Endometrial microvascular endothelial cells (primary cell): ENCODE measurements around the gene UGGT2. TPM values are rescaled to one million over a fixed set of nuclear protein-coding genes. Genes with fewer than 3 reads are reported as not detected.
"Not testable (repeated sequence)": the region's sequence is repeated elsewhere in the genome, so short reads cannot be mapped to it uniquely, and the experiment has no call there.

Source experiments
- in situ Hi-C: cut with HindIII; loops from 2 replicates; pipeline ENCODE4 v1.10.0; 2017; ENCODE audit warnings: low sequenced_read_pairs, low pct_unique_long_range_greater_than_20kb; ENCODE audit errors: inconsistent ontology term
- total RNA-seq: library from RNA; depleted of rRNA; stranded (reverse); fragments of >200 nt; gene quantifications from one replicate; pipeline ENCODE4 v1.2.3, GENCODE V29; 2015; ENCODE audit errors: inconsistent ontology term

Gene UGGT2
- total RNA-seq, 1 donor from 2014 or later: 12.8 TPM

DNA sequence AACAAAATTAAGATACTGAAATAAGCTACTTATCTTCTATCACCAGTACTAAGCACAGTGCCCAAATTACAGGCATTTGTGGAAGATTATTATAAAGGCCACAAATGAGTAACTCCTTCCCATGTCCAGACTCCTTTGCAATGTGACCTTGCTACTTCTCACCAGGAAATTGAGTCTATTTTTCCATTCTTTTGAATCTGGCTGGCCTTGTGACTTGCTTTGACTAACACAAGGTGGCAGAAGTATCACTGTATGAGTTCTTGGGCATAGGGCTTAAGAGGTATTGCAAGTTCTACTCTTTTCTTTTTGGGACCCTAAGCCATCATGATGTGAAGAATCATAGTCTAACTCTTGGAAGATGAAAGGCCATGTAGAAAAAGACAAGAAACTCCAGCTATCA is 49.9 kb downstream of the UGGT2 start:
- in situ Hi-C loops: no loop called here

DNA sequence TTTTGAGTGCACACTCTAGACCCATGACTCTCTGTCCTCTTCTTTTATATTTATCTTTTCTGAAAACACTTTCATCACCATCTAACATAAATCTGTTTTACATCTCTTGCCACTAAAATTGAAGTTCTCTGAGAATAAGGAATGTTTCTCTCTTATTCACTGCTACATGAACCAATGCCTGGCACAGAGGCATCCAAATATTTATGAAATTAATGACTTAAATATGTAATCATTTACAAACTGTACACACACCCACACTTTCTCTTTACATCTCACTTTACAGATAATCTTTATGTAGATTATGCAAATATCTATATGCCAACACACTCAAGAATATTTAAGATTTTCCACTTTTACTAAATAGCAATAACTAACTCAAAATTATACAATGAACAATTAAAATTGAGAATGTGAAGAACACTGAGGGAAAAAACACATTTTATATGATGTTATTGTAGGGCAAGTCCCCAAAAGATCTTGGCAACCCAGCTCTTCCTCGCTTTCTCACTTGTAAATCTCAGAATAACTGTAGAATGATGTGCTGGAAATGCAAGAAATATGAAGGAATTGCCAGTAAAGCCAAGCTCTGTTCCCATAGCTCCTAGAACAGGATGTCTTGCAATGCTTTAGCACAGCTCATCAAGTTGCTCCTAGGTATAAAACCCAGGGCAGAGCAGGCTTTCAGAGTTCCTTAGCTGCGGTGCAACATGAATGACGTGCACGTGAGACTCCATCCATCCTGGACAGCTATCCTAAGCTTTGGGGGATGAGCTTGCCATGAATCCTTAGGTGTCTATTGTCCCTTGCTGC is 50.7 kb downstream of the UGGT2 start:
- in situ Hi-C loops: no loop called here

DNA sequence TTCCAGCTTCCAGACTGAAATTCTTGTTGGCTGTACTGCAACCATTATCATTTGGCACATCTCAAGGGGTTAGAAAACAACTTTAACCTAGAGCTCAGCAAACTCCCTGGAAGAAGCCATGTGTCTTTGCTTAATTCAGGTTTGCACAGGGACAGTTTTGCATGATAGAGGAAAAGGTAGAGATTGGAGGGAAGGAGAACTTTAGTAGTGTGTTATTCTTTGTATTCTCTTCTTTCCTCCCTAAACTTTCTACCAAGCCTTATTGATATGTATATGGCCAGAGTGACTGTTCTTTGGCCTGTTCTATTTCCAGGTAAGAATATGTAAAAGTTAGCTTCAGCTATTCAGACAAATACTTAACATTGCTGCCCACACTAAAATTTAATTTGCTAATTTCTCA is 53.1 kb downstream of the UGGT2 start:
- in situ Hi-C loops: no loop called here

DNA sequence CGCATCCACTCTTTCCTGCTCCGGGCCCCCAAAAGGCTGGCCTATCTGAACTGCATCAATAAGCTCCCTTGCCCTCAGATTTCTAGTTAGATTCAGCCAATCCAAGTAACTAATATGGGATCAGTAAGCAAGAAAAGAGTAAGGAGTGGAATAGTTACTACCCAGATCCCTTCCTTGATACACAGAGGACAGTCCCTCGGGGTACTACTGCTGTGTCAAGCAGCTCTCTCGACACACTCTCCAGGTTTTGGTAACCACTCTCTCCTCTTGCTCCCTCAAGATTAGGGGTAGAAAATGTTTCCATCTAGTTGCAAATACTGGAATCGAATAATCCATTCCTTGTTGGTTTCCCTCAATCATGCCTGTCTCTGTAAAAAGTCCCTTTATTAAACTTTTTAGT is 65.4 kb downstream of the UGGT2 start:
- in situ Hi-C loops: no loop called here

DNA sequence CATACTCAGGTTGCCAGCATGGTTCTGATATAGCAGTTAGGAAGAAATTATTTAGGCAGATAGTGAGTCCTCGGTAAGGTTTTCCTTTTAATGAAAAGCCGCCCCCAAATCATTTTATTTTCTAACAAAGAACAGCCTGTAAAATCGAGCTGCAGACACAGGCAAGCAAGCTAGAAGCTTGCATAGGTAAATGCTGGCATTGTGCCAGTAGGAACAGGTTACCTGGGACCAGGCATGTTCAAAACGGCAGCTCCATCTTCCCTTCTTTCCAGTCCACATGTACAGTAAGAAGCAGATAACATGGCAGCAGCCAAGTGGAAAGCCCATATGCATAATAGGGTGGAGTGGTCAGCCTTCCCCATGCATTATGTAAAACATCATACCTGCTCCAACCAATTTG is 71.1 kb downstream of the UGGT2 start:
- in situ Hi-C loops: no loop called here

DNA sequence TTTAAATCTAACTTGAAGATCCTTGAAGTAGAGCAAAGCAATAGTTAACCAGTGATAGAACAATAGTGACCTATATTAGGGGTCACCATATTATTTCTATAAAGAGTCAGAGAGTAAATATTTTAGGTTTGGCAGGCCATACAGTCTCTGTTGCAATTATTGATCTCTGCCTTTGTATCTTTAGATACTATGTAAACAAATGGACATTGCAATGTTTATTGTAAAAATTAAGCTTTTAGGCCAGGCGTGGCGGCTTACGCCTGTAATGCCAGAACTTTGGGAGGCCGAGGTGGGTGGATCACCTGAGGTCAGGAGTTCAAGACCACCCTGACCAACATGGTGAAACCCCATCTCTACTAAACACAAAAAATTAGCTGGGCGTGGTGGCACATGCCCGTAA is 80.5 kb downstream of the UGGT2 start:
- in situ Hi-C loops: not testable (repeated sequence)

DNA sequence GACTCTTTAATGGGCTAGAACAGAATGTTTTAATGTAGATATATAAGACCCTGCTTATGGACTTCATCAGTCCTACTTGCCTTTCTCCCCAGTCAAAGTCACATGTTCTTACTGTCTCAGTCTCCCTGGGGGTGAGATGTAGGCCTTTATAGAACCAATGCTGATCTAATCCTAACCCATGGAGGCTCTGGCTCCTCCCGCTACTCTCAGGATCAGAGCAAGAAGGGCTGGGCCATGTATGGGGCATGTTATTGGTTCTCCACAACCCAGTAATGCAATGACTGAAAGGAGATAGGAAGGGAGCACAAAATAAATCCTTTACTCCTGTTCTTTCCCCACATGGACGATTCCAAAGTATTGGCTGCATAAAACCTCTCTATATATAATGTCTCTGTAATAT is 82.3 kb downstream of the UGGT2 start:
- in situ Hi-C loops: no loop called here

DNA sequence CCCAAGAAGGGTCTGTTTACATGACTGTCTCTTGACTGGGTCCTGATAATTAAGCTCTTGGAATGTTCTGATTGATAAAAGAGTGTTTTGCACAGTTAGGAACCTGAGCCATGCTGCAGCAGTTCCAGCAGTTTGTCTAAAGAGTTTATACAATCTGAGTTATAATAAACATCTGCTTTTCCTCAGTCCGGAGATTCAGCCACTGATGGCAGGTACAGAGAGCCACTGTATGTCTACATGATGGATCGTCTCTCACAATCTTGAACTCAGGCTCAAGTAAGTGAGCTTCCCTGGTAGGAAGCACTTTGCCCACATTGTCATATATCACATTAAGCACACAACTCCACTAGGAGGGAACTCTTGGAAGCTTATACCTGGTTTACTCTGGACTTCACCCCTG is 84.3 kb downstream of the UGGT2 start:
- in situ Hi-C loops: no loop called here

DNA sequence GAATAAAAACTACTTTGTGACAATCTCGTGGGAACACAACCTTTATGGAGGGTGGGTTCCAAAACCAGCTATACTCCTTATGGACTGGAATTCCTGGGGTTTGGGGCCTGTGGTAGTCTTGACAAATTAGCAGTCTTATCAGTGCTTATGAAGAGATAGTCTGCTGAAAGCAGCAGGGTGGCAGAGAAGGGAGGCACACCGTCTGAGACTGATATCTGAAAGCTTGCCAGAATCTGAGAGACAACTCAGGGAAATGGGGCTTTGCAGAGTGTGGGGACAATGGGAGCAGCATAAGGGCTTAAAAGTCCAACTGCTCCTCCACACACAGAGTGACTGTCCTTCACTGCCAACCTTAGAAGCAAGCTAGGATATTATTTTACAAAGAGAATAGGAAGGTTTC is 95.9 kb downstream of the UGGT2 start:
- in situ Hi-C loops: no loop called here

DNA sequence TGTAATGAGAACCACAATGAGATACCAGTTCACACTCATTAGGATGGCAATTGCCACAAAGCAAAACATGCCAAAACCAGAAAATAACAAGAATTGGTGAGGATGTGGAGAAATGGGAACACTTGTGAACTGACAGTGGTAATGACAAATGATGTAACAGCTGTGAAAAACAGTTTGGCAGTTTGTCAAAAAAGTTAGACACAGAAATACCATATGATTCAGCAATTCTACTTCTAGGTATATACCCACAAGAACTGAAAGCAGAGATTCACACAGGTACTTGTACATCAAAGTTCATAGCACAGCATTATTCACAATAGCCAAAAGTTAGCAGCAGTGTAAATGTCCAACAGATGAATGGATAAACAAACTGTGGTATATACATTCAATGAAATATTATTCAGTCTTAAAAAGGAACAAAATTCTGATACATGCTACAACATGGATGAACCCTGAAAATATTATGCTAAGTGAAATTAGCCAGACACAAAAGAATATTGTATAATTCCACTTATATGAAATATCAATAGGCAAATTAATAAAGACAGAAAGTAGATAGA is 96.5 kb downstream of the UGGT2 start:
- in situ Hi-C loops: no loop called here

DNA sequence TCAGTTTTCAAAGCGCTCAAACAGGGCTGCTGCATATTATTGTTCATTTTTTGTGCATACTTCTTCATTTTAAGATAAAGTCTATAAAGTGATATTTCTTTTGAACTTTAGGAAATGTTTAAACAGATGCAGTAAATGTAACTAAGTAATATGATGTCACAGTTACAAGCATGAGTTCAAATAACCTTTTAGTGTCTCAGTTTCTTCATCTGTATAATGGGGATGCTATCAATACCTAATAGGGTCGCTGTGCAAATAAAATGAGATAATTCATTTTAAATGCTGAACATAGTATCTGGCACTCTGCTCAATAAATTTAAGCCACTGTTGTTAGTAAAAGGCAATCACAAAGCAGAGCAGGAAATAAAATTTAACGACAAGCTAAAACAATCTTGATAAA is 97.5 kb downstream of the UGGT2 start:
- in situ Hi-C loops: no loop called here

DNA sequence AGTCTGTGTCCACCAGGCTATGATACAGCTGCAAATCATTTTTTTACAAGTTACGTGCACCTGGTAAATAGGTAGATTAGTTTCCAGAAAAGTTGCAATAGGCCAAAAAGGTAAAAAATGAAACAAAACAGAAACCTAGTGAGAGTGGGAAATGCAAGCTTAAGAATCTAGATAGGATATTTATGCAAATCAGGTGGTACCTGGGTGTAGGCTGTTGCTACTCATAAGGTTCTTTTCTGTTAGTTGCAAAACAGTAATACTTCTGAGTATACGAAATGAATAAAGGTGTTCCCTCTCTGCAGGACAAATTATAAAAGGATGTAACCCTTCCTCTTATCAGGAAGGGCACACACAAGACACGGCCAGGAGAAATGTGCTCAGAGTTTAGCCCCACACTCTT is 97.9 kb downstream of the UGGT2 start:
- in situ Hi-C loops: no loop called here

DNA sequence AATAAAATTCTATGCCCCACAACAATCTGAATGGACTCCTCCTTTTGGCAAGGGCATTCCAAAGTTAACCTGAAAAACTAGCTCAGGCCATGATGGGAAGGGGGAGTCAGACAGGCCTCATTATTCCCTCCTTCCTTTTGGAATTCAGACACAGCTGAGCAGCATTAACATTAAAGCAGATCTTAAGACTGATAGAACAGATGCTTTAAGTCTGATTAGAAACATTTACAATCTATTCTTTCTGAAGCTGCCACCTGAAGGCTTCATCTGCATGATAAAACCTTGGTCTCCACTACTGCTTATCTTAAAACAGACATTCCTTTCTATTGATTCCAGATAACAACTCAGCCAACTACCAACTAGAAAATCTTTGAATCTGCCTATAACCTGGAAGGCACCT is 98.9 kb downstream of the UGGT2 start:
- in situ Hi-C loops: no loop called here

DNA sequence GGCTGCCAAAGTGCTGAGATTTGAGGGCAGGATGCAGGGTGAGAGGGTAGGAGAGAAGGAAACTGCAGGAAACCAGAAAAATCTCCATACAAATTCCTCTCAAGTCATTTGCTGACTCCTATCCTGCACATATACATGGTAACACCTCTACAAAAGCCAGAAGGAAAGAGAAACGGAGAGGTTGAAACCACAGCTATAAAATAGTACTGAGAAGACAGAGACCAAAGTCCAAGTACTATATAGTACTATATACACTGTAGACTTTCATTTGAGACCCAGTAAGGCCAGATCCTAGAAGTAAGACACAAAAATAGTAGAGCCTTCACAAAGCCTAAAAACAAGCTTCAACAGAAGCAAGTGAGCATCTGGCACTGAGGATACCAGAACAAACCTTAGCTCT is 103.1 kb downstream of the UGGT2 start:
- in situ Hi-C loops: no loop called here

DNA sequence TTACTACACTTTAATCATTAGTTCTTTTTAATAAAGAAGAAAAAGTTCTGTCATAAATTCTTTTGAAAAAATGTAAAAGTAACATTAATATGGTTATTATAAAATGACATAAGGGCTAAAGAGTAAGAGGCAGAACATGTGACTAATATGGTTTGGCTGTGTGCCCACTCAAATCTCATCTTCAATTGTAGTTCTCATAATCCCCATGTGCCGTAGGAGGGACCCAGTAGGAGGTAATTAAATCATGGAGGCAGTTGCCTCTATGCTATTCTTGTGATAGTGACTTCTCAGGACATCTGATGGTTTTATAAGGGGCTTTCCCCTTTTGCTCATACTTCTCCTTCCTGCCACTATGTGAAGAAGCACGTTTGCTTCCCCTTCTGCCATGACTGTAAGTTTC is 104.5 kb downstream of the UGGT2 start:
- in situ Hi-C loops: no loop called here

DNA sequence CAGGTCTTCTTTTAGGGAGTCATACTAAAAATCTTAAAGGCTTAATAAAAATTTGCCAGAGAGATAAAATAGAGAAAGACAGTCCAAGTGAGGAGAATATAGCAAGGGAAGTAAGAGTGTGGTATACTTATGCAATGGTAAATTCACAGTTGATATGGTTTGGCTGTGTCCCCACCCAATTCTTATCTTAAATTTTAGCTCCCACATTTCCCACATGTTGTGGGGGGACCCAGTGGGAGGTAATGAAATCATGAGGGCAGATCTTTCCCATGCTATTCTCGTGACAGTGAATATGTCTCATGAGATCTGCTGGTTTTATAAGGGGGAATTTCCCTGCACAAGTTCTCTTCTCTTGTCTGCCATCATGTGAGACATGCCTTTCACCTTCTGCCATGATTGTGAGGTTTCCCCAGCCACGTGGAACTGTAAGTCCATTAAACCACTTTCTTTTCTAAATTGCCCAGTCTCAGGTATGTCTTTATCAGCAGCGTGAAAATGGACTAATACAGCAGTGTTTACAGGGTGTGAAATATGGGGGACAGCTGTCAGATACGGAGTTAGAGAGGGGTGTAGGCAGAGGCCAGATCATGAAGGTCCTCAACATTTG is 115.4 kb downstream of the UGGT2 start:
- in situ Hi-C loops: no loop called here

DNA sequence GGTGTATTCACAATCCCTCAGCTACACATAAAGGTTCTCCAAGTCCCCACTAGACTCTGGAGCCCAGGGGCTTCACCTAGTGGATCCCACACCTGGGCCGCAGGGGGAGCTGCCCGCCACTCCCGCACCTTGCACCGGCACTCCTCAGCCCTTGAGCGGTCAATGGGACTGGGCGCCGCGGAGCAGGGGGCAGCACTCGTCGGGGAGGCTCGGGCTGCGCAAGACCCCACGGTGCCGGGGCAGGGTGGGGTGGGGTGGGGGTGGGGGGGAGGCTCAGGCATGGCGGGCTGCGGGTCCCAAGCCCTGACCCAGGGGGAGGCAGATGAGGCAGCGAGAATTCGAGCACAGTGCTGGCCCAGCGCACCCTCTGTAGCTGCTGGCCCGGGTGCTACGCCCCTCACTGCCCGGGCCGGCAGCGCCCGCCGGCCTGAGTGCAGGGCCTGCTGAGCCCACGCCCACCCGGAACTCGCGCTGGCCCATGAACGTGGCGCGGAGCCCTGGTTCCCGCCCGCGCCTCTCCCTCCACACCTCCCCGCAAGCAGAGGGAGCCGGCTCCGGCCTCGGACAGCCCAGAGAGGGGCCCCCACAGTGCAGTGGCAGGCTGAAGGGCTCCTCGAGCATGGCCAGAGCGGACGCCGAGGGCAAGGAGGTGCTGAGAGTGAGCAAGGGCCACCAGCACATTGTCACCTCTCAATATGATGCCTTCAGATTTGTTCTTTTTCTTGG is 121.7 kb downstream of the UGGT2 start:
- in situ Hi-C loops: no loop called here

DNA sequence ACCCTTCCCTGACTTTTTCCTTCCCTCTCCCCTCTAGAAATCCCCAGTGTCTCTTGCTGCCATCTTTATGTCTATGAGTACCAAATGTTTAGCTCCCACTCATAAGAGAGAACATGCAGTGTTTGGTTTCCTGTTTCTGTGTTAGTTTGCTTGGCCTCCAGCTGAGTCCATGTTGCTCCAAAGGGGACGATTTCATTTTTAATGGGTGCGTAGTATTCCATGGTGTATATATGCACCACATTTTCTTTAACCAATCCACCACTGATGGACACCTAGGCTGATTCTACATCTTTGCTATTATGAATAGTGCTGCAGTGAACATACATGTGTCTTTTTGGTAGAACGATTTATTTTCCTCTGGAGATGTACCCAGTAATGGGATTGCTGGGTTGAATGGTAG is 123.8 kb downstream of the UGGT2 start:
- in situ Hi-C loops: no loop called here

DNA sequence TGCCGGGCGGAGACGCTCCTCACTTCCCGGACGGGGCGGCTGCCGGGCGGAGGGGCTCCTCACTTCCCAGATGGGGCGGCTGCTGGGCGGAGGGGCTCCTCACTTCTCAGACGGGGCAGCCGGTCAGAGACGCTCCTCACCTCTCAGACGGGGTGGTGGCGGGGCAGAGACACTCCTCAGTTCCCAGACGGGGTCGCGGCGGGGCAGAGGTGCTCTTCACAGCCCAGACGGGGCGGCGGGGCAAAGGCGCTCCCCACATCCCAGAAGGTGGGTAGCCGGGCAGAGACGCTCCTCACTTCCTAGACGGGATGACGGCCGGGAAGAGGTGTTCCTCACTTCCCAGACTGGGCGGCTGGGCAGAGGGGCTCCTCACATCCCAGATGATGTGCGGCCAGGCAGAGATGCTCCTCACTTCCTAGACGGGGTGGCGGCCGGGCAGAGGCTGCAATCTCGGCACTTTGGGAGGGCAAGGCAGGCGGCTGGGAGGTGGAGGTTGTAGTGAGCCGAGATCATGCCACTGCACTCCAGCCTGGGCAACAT is 124.8 kb downstream of the UGGT2 start:
- in situ Hi-C loops: not testable (repeated sequence)

DNA sequence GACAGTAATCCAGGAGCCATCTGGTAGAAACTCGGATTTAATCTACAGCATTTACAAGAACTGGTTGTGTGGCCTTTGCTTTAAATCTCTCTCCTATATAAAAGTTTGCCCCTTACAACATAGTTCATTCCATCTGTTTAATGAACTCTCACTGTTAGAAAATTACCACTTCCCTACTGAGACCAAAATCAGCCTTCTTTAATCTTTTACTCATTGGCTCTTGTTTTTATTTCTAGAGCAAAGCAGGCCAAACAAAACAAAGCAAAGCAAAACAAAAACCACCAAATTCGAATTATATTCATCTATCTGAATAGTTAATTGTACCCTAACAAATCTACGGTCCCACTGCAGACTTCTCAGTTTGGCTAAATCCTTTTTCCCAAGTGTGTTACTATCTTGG is 127.0 kb downstream of the UGGT2 start:
- in situ Hi-C loops: no loop called here
